Activated CD8-positive, alpha-beta memory T cell treated with anti-CD3 and anti-CD28 coated beads, Interleukin-2, amount 50 U/mL, for 4 hours (primary cell): ENCODE results near the gene DPCD.
A peak's percentile ranks its signal among the peaks of the same experiment; 100 is the strongest.

Experiments used
- DNase-seq: peaks from one replicate; pipeline ENCODE4 v3.0.0-alpha.2; 2020

DPCD gene

DNA sequence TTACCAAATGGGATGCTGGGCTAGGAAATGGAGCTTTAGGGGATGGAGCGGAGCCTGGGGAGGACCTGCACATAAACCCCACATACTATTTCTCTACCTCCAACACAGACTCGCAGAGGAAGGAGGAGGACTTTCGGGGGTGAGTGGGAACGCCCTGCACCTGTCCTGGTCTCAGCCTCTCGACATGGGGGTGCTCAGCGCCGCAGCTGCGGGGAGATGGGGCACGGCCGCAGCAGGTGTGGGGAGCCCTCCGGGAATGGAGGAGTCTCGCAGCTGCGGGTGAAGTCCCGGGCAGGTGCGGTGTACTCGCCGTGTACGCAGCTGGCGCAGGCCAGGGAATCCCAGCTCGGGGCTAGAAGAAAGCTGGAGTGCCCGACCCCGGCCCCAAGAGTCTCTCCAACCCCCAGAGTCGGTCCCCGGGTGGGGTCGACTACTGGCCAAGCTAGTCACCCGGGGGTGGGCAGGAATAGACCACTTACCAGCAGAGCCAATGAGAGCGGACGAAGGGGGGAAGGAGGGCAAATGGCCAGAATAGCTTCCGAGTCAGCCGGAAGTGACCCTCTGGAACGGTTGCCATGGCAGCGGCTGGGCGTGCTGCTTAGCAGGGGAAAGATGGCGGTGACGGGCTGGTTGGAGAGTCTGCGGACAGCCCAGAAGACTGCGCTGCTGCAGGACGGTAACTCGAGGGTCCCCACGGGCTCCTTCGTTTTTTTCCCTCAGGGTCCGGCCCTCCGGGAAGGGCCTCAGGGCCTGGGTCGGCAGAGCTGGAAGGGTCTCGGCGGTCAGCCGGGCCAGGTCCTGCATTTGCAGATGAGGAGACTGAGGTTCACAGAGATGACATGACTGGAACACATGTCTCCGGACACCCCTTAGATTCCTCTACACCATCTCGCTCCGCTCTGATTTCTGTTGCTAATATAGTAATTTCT lies at the start of gene DPCD, which contains the start of gene POLL:
DPCD (plus strand) TSS at position 597 of the 929 bp plus-strand sequence; CDS start at position 613, 16 bp downstream.
POLL (minus strand) TSS at position 533 of the 929 bp plus-strand sequence. CDS start 897 bp downstream, outside the sequence.
- DNase-seq, result peak; percentile 92

GRCh38 chr10:101538446-101538845 lies 49.7 kb upstream of the DPCD start:
- DNase-seq, result no peak

GRCh38 chr10:101545898-101546297 lies 42.2 kb upstream of the DPCD start:
- no peak for DNase-seq

- no peak for DNase-seq
Measured at GRCh38 chr10:101550965-101551364, 37.2 kb upstream of the DPCD start.

GRCh38 chr10:101552442-101552841 lies 35.7 kb upstream of the DPCD start:
- DNase-seq, result no peak

GRCh38 chr10:101557541-101557940 lies 30.6 kb upstream of the DPCD start:
- DNase-seq, result no peak

- DNase-seq, result no peak
Measured at GRCh38 chr10:101558204-101558603, 29.9 kb upstream of the DPCD start.

DNA sequence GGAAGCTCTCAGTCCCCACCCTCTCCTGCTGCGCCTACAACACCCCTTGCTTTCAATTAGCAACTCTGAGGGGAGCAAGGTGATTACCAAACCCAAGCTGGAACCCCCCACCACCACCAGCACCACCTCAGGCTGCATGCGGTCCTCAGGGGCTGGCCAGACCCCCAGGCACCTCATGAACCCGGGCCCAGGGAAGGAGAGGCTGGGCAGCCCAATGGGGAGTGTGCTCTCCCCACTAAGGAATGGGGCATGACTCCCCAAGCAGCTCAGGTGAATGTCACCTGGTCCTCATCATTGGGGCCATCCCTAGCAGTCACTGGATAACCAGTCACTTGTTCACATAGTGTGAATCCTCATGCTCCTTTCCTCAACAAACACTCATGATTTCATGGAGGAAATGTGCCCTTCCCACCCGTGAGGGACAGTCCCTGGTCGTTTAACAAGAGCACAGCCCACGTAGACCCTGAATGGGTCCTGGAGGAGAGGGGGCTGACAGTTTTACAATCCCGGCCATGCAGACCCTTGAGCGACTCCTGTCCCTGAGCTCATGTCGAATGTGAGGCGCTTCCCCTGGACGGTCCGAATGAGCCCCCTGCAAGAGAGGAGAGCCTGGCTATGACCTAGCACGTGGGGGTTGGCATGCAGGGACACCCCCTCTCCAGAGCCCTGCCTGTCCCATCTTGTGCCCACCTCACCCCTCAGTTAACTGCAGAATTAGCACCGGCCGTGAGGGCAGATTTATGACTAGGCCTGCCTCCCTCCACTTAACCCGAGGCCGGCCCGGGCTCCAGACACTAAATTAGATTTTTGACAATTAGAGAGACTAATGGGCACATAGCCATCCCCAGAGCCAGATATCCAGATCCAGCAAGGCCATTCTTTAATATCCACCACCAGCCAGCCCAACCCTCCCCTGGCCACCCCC lies 29.2 kb upstream of the DPCD start:
- no peak for DNase-seq

DNA sequence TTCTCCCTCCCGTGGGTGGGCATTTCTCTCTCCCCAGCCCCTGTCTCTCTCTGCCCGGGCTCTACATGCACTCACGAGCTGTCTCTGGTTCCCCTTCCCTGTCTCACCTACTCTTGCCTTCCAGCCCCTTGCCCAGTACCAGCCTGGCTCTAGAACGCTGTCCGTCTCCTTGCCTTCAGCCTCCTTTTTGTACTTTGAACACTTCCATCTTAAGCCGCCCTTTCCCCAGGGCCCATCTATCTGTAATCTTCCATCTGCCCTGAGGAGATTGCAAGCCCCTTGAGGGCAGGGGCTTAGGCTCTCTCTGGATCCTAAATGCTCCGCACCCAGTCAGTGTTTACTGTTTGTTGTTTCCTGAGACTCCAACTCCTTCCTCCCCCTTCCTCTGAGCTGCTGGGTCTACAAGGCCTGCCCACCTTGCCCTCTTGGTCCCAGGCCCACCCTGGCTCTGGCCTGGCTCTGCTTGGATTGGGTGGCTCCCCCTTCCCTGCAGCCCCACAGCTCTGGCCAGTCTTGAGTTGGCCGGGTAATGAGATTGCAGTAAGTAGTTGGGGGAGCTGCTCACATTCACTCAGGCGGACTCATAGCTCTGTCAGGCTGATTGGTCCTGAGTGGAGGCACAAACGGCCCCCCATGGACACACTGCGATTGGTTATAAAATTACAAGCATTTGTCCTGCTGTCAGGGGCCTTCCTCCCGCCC lies 28.4 kb upstream of the DPCD start:
- DNase-seq, result no peak

DNA sequence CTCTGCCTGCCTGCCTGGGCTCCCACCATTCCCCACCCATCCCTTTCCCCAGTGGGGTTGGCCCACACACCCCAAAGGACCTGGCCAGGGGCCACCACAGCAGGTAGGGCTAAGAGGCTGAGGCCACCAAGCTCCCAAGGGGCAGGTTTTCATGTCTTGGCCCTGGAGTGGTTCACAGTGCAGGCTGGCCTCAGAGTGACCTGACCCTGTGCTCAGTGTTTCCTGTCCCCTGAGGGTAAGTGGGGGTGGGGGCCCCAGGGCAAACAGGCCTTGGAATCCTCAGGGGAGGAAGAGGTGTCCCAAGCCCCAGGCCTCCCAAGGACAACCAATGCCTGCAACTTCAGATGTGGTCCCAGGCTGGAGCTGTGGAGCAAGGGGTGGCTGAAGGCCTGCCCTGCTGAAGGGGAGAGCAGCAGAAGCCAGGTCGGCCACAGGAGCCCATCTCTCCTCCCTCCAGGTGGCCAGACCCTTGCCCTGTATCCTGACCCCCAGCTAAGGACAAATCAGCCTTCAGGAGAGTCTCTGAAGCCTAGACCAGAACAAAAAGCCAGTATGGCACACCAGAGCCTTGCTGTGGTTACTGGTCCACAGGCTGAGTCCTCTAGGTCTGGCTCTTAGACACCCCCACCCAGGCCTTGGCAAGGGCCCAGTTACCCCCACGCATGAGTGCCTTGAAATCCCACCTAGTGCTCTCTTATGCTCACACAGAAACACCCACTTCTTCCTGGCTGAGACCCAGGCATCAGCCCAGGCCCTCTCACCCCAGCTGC lies 27.6 kb upstream of the DPCD start:
- DNase-seq, result no peak

DNA sequence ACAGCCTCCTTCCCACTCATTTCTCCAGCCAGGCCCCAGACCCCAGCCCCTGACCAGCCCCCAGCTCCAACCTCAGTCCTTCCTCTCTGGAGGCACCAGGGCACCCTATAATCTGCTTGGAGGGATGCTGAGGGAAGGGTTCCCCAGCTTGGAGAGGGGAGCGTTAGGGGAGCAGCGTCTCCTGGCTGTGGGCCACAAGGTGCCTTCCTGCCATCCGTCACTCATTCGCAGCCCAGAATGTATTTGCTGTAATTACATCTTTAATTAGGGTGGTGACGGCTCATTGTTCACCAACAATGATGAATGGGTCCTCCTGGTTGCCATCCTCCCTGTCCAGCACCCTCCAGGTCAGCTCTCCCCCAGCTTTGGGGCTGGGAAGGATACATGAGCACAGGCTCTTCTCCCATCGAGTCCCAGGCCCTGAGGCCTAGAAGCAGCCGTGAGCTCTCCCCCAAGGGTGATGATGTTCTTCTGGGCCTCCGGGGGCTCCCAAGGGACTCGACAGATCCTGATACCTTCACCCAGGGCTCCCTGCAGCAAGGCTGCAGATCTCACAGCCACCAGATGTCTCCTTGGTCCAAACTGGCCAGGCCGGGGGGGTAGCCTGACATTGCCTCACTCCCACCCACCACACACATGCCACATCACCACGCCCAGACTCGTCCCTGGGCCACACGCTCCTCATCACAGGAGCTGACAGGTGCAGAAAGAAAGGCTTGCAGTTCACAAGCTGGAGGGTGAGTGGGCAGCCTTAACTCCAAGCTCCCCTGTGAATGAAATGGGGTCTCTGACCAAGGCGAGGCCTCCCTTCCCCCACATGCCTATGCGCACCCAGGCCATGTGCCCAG lies 26.8 kb upstream of the DPCD start:
- no peak for DNase-seq

- no peak for DNase-seq
Measured at GRCh38 chr10:101562231-101562630, 25.9 kb upstream of the DPCD start.

DNA sequence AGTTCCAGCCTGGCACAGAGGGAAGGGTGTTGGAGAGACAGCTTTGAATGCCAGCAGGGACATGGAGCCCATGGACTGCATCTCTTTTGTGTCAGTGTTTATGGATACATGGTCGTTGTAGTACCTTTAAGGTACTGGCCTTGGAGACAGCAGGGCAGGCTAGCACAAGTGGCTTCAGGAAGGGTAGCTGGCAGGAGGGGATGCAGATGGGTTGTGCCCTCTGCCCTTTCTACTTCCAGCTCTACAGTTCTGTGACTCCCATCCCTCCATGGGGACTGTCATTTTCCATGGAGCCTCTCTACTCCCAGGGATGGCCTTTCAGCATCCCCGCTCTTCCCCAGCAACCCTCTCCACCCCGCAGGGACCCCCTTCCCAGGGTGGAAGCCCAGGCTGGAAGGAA lies 25.1 kb upstream of the DPCD start:
- DNase-seq, result no peak

DNA sequence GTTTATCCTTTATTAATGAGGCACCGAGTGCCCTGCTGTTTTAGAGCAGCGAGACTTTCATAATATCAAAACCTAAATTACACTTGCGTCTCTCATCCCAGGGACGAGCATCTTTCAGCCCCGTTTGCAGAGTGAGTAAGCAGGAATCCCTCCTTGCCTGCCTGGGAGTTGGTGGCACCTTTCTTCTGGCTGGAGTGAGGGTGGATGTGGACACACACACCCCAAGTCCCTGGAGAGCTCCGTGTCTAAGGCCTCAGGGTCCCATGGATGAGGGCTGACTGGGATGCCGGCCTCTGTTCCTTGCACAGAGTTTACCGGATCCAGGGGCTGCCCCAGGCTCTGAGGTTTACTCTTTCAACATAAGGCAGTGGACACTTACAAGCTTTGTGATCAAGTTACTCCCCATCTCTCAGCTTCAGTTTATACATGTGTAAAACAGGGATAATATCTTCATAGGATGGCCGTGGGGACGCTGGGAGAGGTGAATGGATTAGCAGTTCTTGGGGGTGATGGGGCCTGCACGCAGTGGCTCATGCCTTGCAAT lies 24.6 kb upstream of the DPCD start:
- DNase-seq, result no peak

- DNase-seq, result no peak
Measured at GRCh38 chr10:101564490-101564991, 23.6 kb upstream of the DPCD start.

DNA sequence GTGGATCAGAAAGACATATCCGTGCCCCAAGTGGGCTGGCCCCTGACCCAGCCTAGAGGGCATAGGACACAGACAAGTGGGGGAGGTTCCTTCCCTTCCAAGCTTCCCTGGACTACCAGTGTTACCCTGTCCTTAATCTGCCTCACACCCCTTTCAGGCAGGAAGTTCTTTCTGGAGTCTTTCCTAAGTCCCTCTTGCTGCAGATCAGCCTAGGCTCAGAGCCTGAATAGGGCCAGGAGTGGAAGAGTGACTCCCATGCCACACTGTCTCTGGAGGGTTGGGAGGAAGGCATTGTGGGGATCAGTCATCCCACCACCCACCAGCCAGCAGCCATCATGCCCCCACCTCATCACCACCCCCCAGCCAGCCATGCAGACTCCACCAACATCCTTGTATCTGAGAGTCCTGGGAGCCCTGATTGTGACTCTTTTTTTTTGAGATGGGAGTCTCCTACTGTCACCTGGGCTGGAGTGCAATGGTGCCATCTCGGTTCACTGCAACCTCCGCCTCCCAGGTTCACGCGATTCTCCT lies 22.7 kb upstream of the DPCD start:
- DNase-seq, result no peak

DNA sequence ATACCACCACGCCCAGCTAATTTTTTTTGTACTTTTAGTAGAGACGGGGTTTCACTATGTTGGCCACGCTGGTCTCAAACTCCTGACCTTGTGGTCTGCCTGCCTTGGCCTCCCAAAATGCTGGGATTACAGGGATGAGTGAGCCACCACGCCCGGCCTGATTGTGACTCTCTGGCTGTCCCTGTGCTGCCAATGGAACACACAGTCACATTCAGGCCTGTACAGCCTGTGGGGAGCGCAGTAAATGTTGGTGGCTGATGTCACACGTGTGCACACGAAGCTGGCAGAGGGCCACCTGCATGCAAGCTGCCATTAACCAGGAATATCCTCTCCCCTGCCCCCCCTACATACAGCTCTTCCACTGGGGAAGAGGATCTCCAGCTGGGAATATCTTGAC lies 22.2 kb upstream of the DPCD start:
- no peak for DNase-seq

- DNase-seq, result no peak
Measured at GRCh38 chr10:101566333-101567164, 21.6 kb upstream of the DPCD start.
